Mesenchymal stem cell (in vitro differentiated cells and primary cell): ENCODE data around the gene KCNQ4.

Source experiments
- DNase-seq: peaks from one replicate; pipeline ENCODE4 v3.0.0-alpha.2; 2013
- H2AFZ ChIP-seq: one replicate; pipeline ENCODE4 v1.6.1; 2013; ENCODE audit warnings: low read depth, mild to moderate bottlenecking, control low read depth, inconsistent platforms, low read length, moderate library complexity
- H2AK5ac ChIP-seq: 2 replicates; pipeline ENCODE4 v1.6.1; 2013; ENCODE audit warnings: low read length, moderate library complexity, mild to moderate bottlenecking, inconsistent platforms; ENCODE audit not compliant: severe bottlenecking
- H2BK120ac ChIP-seq: one replicate; pipeline ENCODE4 v1.6.1; 2013; ENCODE audit warnings: low read depth, mild to moderate bottlenecking, inconsistent platforms, low read length, moderate library complexity
- H2BK12ac ChIP-seq, 2 experiments: one replicate each; pipeline ENCODE4 v1.6.1; 2013; ENCODE audit warnings: inconsistent platforms in 2 of 2, low read length in 2 of 2, mild to moderate bottlenecking in 2 of 2, moderate library complexity in 2 of 2, control low read depth in 1 of 2
- H2BK15ac ChIP-seq: one replicate; pipeline ENCODE4 v1.6.1; 2013; ENCODE audit warnings: mild to moderate bottlenecking, low read depth, inconsistent platforms; ENCODE audit not compliant: poor library complexity, severe bottlenecking
- H2BK5ac ChIP-seq: 2 replicates; pipeline ENCODE4 v1.6.1; 2013; ENCODE audit warnings: low read depth, mild to moderate bottlenecking, low read length, control low read depth, inconsistent platforms; ENCODE audit not compliant: poor library complexity, severe bottlenecking
- H3K14ac ChIP-seq, 2 experiments: one replicate each; pipeline ENCODE4 v1.6.1; 2013; ENCODE audit warnings: inconsistent platforms in 2 of 2, low read length in 2 of 2, control low read depth in 1 of 2, mild to moderate bottlenecking in 1 of 2, moderate library complexity in 1 of 2
- H3K18ac ChIP-seq, 2 experiments: one replicate each; pipeline ENCODE4 v1.6.1; 2013; ENCODE audit warnings: inconsistent platforms in 2 of 2, low read length in 2 of 2, control low read depth in 1 of 2, low read depth in 1 of 2, mild to moderate bottlenecking in 1 of 2
- H3K23ac ChIP-seq, 2 experiments: one replicate each; pipeline ENCODE4 v1.6.1; 2013; ENCODE audit warnings: inconsistent platforms in 2 of 2, low read length in 2 of 2, mild to moderate bottlenecking in 2 of 2, moderate library complexity in 2 of 2, control low read depth in 1 of 2
- H3K27ac ChIP-seq: 2 replicates; pipeline ENCODE4 v1.5.1; 2013; ENCODE audit warnings: mild to moderate bottlenecking, moderate library complexity, low read length, control low read depth, inconsistent platforms; ENCODE audit not compliant: poor library complexity, severe bottlenecking
- H3K27me3 ChIP-seq, 2 experiments: 2 replicates each; pipeline versions ENCODE4 v1.6.1 to v1.7.0; 2013; ENCODE audit warnings: low read length in 2 of 2, mild to moderate bottlenecking in 2 of 2, moderate library complexity in 2 of 2, control low read depth in 1 of 2, inconsistent platforms in 1 of 2; ENCODE audit not compliant: control insufficient read depth in 1 of 2, insufficient read depth in 1 of 2
- H3K36me3 ChIP-seq, 2 experiments: 2 replicates each; pipeline versions ENCODE4 v1.6.1 to v1.7.0; 2013; ENCODE audit warnings: low read length in 2 of 2, control low read depth in 1 of 2, inconsistent platforms in 1 of 2, low read depth in 1 of 2, mild to moderate bottlenecking in 1 of 2; ENCODE audit not compliant: insufficient read depth in 2 of 2, control insufficient read depth in 1 of 2
- H3K4ac ChIP-seq, 2 experiments: one replicate each; pipeline ENCODE4 v1.6.1; 2013; ENCODE audit warnings: inconsistent platforms in 2 of 2, low read length in 2 of 2, mild to moderate bottlenecking in 2 of 2, moderate library complexity in 2 of 2, control low read depth in 1 of 2, low read depth in 1 of 2
- H3K4me1 ChIP-seq: 2 replicates; pipeline ENCODE4 v1.6.1; 2013; ENCODE audit warnings: low read depth, low read length, control low read depth; ENCODE audit not compliant: control insufficient read depth, insufficient read depth
- H3K4me2 ChIP-seq: 2 replicates; pipeline ENCODE4 v1.6.1; 2013; ENCODE audit warnings: low read length, mild to moderate bottlenecking, inconsistent platforms; ENCODE audit not compliant: poor library complexity, severe bottlenecking
- H3K4me3 ChIP-seq, 2 experiments: 2 replicates each; pipeline versions ENCODE4 v1.5.1 to v1.7.0; 2013; ENCODE audit warnings: low read length in 2 of 2, mild to moderate bottlenecking in 2 of 2, control low read depth in 1 of 2, low read depth in 1 of 2; ENCODE audit not compliant: insufficient read depth in 1 of 2
- H3K79me1 ChIP-seq: replicated peaks from 2 replicates; pipeline ENCODE4 v1.6.1; 2013; ENCODE audit warnings: mild to moderate bottlenecking, control low read depth, low read length, inconsistent platforms; ENCODE audit not compliant: poor library complexity, severe bottlenecking
- H3K9ac ChIP-seq: 2 replicates; pipeline ENCODE4 v1.7.0; 2013; ENCODE audit warnings: mild to moderate bottlenecking, low read length, moderate library complexity
- H3K9me3 ChIP-seq: 2 replicates; pipeline ENCODE4 v1.7.0; 2013; ENCODE audit warnings: mild to moderate bottlenecking, low read length; ENCODE audit not compliant: control insufficient read depth
- H4K8ac ChIP-seq: one replicate; pipeline ENCODE4 v1.6.1; 2013; ENCODE audit warnings: inconsistent platforms, mild to moderate bottlenecking, low read length, moderate library complexity
- H4K91ac ChIP-seq: one replicate; pipeline ENCODE4 v1.6.1; 2013; ENCODE audit warnings: mild to moderate bottlenecking, low read length, inconsistent platforms
- WGBS: methylation state at CpG from one replicate; pipeline ENCODE4 v1.1.7; 2013; ENCODE audit warnings: mixed read lengths; 5-methylcytosine and 5-hydroxymethylcytosine counted together

KCNQ4 gene

GRCh38 chr1:40853885-40854170, 70.2 kb downstream of the KCNQ4 start:
- Histone ChIP-seq H2BK5ac (no peak overlapping the region), H4K8ac (no peak overlapping the region), H2BK120ac (no peak overlapping the region), H2BK12ac (no peak overlapping the region), H3K23ac (no peak overlapping the region), H3K27me3 (no peaks in the 10 kb centered on the region), H3K4me2 (no peak overlapping the region), H3K9ac (no peak overlapping the region), H2BK15ac (no peak overlapping the region), H3K9me3 (no peaks in the 10 kb centered on the region), H3K14ac (no peak overlapping the region), H2AK5ac (no peak overlapping the region), H3K4me1 (no peaks in the 10 kb centered on the region), H3K4me3 (no peak overlapping the region), H2AFZ (no peak overlapping the region), H4K91ac (no peak overlapping the region), H3K4ac (no peak overlapping the region), H3K27ac (no peak overlapping the region), H3K36me3 (no peaks in the 10 kb centered on the region), H3K79me1 (no peaks in the 10 kb centered on the region), H3K18ac (no peak overlapping the region)
- 87% methylated on average over 5 of the region's 5 CpGs for WGBS
- no peak for DNase-seq

DNA sequence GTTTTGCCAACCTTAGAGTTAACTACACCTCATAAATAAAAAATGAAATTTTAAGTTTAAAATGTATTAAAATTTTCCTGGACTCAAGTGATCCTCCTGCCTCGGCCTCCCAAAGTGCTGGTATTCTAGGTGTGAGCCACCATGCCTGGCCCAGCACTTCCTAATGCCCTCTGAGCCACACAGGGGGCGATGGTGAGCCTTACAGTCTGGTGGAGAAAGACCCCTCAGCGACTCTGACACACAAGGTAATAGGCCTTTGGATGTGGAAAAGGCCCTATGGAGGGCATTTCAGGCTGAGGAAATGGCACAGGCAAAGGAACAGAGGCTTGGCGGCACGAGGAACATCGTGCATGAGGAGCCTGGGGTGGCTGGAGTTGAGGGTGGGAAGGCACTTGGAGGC, 71.9 kb downstream of the KCNQ4 start:
- no peak overlapping the region for H3K4me2 ChIP-seq
- H3K23ac ChIP-seq: no peak overlapping the region

DNA sequence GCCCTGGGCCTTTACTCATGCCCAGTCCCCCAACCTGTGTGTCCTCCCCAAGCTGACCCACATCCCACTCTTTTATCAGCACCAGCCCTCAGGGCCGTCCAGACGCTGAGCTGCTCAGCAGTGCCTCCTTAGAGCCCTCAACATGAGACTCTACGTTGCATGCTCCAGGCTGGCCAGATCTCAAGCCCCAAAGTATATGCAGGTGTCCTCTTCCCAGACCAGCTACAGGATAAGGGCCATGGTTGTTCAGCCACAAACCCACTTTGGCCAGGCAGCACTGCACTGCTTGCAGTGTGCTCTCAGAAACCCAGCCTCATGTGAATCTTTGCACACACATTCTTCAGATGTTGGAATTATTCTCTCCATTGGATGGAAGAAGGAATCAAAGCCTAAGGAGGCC, 72.5 kb downstream of the KCNQ4 start:
- H2BK120ac ChIP-seq: no peak overlapping the region

More for the DNA sequence above, 71.9 kb downstream of the KCNQ4 start:
- no peak overlapping the region for H3K14ac ChIP-seq
- H4K91ac ChIP-seq: no peak overlapping the region
- H2BK120ac ChIP-seq: no peak overlapping the region
- 83% methylated on average over 6 of the region's 6 CpGs for WGBS
- H3K27ac ChIP-seq: no peak overlapping the region
- no peak overlapping the region for H3K9ac ChIP-seq
- no peaks in the 10 kb centered on the region for H3K36me3 ChIP-seq
- no peak for DNase-seq
- no peak overlapping the region for H3K18ac ChIP-seq
- no peak overlapping the region for H2AFZ ChIP-seq
- no peak overlapping the region for H2BK5ac ChIP-seq
- peaks cover 1% of the 10 kb centered on the region for H3K79me1 ChIP-seq
- H3K9me3 ChIP-seq: no peaks in the 10 kb centered on the region
- H3K4me1 ChIP-seq: peaks cover 6% of the 10 kb centered on the region
- no peaks in the 10 kb centered on the region for H3K27me3 ChIP-seq
- H2BK15ac ChIP-seq: no peak overlapping the region
- no peak overlapping the region for H2BK12ac ChIP-seq
- no peak overlapping the region for H3K4ac ChIP-seq
- no peak overlapping the region for H3K4me3 ChIP-seq
- H2AK5ac ChIP-seq: no peak overlapping the region
- H4K8ac ChIP-seq: no peak overlapping the region

DNA sequence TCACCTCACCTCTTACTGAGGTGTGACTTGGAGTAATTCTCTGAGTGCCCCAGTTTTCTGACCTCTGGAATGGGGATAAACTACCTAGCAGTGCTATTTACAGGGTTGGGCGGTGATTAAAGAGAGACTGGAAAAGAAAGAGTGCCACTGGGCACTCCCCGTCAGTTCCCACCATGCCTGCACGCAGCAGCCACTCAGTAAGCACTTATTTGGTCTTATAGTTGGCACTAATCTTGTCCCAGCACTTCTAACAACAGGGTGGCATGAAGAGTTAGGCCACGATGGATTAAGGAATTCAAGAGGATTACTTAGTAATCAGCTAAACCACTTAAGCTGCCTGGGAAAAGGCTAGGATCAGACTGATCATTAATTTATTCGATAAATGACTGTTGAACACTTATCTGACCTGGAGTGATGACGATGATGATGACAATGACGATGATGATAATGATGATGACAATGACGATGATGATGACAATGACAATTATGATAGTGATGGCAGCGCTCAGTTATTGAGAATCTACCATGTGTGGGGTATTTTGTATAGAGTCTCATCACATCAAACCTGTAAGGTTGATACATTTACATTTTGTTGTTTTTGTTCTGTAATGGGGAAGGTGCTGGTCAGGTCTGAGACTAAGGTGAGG, 73.2 kb downstream of the KCNQ4 start:
- Histone ChIP-seq H3K23ac (no peak overlapping the region), H2AFZ (no peak overlapping the region), H3K36me3 (no peaks in the 10 kb centered on the region), H2AK5ac (no peak overlapping the region), H3K4me2 (no peak overlapping the region), H3K27me3 (no peaks in the 10 kb centered on the region), H2BK15ac (no peak overlapping the region), H2BK120ac (no peak overlapping the region), H3K18ac (no peak overlapping the region), H2BK12ac (no peak overlapping the region), H3K4ac (no peak overlapping the region), H3K4me3 (no peak overlapping the region), H3K4me1 (peaks cover 14% of the 10 kb centered on the region), H3K14ac (no peak overlapping the region), H3K79me1 (peaks cover 6% of the 10 kb centered on the region), H3K9ac (no peak overlapping the region), H3K27ac (no peak overlapping the region), H2BK5ac (no peak overlapping the region), H4K8ac (no peak overlapping the region), H4K91ac (no peak overlapping the region), H3K9me3 (no peaks in the 10 kb centered on the region)
- 94% methylated on average over 9 of the region's 9 CpGs for WGBS
- no peak for DNase-seq

More for the DNA sequence above, 72.5 kb downstream of the KCNQ4 start:
- peaks cover 6% of the 10 kb centered on the region for H3K79me1 ChIP-seq
- no peak for DNase-seq
- no peak overlapping the region for H3K4ac ChIP-seq
- no peak overlapping the region for H3K18ac ChIP-seq
- H3K36me3 ChIP-seq: no peaks in the 10 kb centered on the region
- 62% methylated on average over 3 of the region's 3 CpGs for WGBS
- H3K23ac ChIP-seq: no peak overlapping the region
- H3K27ac ChIP-seq: no peak overlapping the region
- no peak overlapping the region for H2BK12ac ChIP-seq
- no peak overlapping the region for H3K14ac ChIP-seq
- H3K27me3 ChIP-seq: no peaks in the 10 kb centered on the region
- H4K91ac ChIP-seq: no peak overlapping the region
- H4K8ac ChIP-seq: no peak overlapping the region
- H3K9me3 ChIP-seq: no peaks in the 10 kb centered on the region
- H2AFZ ChIP-seq: no peak overlapping the region
- no peak overlapping the region for H2BK15ac ChIP-seq
- H2BK5ac ChIP-seq: no peak overlapping the region
- H3K4me1 ChIP-seq: peaks cover 12% of the 10 kb centered on the region
- no peak overlapping the region for H3K4me2 ChIP-seq
- H3K9ac ChIP-seq: no peak overlapping the region
- no peak overlapping the region for H3K4me3 ChIP-seq
- no peak overlapping the region for H2AK5ac ChIP-seq
